Hepatocyte (in vitro differentiated cells): ENCODE results near the gene GON7.

ENCODE experiments used
- EZH2 ChIP-seq: fragments of 200-600 bp; sonication (generic); IDR thresholded peaks from 2 replicates; pipeline ENCODE4 v1.6.1; 2016; ENCODE audit warnings: antibody characterized with exemption, mild to moderate bottlenecking, borderline replicate concordance
- EZH2phosphoT487 ChIP-seq: fragments of 200-600 bp; sonication (generic); IDR thresholded peaks from one replicate; pipeline ENCODE4 v1.6.1; 2018; ENCODE audit warnings: antibody characterized with exemption, mild to moderate bottlenecking, low read depth, moderate library complexity; ENCODE audit not compliant: unreplicated experiment, severe bottlenecking
- TF ChIP-seq, protein P1 (sequence below): fragments of 200-600 bp; sonication (generic); IDR thresholded peaks from 2 replicates; pipeline ENCODE4 v1.5.1; 2016; ENCODE audit warnings: antibody characterized with exemption, mild to moderate bottlenecking; ENCODE audit not compliant: poor library complexity

DNA sequence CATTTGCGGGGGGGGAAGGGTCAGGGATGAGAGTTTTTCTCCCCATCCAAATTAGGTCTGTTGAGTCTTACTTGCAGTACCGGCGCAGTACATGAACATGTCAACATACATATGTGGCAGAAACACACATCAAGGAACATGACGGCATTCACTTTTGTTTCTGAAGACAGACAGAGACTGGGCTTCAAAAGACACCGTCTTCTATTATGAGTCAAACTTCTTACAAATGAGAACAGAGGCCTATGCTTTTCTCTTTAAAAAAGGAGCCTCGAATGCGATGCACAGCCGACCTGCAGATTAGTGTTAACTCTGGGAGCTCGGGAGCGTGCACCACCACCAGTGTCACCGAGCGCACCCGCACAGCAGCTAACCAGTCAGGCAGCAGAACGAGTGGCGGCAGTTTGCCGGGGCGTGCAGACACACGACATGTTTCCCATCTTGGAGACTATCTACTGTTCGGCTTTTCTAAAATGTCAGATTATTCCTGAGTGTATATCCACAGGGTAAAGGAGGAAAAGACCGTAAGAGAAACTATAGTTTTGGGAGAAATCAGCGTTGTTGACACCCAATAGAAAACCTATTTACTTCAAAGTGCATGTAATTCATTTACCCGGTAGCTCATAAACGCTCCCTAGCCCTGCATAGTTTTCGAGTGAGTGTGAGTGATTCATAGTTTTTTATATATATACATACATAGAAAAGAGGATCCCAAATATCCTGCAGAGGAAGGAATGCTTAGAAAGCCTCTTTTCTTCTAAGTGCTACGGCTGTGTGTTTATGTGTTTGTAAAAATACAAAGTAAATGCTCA is 33.2 kb upstream of the GON7 start:
- TF ChIP-seq, protein P1, sequence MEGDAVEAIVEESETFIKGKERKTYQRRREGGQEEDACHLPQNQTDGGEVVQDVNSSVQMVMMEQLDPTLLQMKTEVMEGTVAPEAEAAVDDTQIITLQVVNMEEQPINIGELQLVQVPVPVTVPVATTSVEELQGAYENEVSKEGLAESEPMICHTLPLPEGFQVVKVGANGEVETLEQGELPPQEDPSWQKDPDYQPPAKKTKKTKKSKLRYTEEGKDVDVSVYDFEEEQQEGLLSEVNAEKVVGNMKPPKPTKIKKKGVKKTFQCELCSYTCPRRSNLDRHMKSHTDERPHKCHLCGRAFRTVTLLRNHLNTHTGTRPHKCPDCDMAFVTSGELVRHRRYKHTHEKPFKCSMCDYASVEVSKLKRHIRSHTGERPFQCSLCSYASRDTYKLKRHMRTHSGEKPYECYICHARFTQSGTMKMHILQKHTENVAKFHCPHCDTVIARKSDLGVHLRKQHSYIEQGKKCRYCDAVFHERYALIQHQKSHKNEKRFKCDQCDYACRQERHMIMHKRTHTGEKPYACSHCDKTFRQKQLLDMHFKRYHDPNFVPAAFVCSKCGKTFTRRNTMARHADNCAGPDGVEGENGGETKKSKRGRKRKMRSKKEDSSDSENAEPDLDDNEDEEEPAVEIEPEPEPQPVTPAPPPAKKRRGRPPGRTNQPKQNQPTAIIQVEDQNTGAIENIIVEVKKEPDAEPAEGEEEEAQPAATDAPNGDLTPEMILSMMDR = no peak
- TF ChIP-seq EZH2 (no peak), EZH2phosphoT487 (no peak)
